Transverse colon (tissue), 3 donors: ENCODE results near the gene PLA2G4D.
A peak's percentile ranks its signal among the peaks of the same experiment; 100 is the strongest.

Source experiments
- CTCF ChIP-seq, 5 experiments: fragments of 200-600 bp in 3 of 5; fragments of 450-650 bp in 2 of 5; sonication (generic) in 3 of 5; IDR thresholded peaks; 1 replicate in 2 of 5; 2 replicates in 3 of 5; pipeline ENCODE4 v1.5.1; 2016 to 2017; ENCODE audit warnings: antibody characterized with exemption in 5 of 5, inconsistent platforms in 3 of 5, mild to moderate bottlenecking in 2 of 5, moderate library complexity in 1 of 5
- POLR2A ChIP-seq: fragments of 450-650 bp; IDR thresholded peaks from one replicate; pipeline ENCODE4 v1.6.1; 2016; ENCODE audit warnings: antibody characterized with exemption, mild to moderate bottlenecking, moderate library complexity

GRCh38 chr15:42133886-42134502 lies 39.6 kb upstream of the PLA2G4D start:
- TF ChIP-seq CTCF (IDR thresholded peaks at IDR 0.05) (peak; percentile 48 to 70 (median 64)), POLR2A (no peak)
